A673 (cell line): ENCODE results near the gene IGLON5. TPM values are rescaled to one million over a fixed set of nuclear protein-coding genes. Genes with fewer than 3 reads are reported as not detected.

Experiments
- BruUV-seq: library from RNA; stranded (reverse); fragments of 400-500 nt; replicated peaks from 2 replicates; lab custom pipeline; 2021; lab: Mats Ljungman, UMichigan
- CTCF ChIA-PET: fragments of 300-600 bp; sonication (Branson Sonifier 250); formaldehyde crosslinking; loops from one replicate; lab custom pipeline; 2022; ENCODE audit warnings: antibody characterized with exemption; lab: Charles Lee
- POLR2A ChIA-PET: fragments of 300-600 bp; sonication (Branson Sonifier 250); formaldehyde crosslinking; loops from one replicate; lab custom pipeline; 2022; ENCODE audit warnings: antibody characterized with exemption; ENCODE audit not compliant: low non-redundant PET; lab: Charles Lee
- DNase-seq: peaks from one replicate; pipeline ENCODE4 v3.0.0-alpha.2; 2015; ENCODE audit warnings: low spot score
- H3K27ac ChIP-seq: fragments of 200-600 bp; sonication (generic); 2 replicates; pipeline ENCODE4 v1.5.1; 2016; ENCODE audit warnings: mixed run types, low read depth, mild to moderate bottlenecking, mixed read lengths, antibody characterized with exemption, low read length; ENCODE audit not compliant: poor library complexity, severe bottlenecking
- H3K27me3 ChIP-seq: fragments of 200-600 bp; sonication (generic); replicated peaks from 2 replicates; pipeline ENCODE4 v1.6.1; 2017; ENCODE audit warnings: mixed run types, low read depth, mild to moderate bottlenecking, mixed read lengths, antibody characterized with exemption, low read length; ENCODE audit not compliant: insufficient read depth, poor library complexity
- H3K36me3 ChIP-seq: fragments of 200-600 bp; sonication (generic); 2 replicates; pipeline ENCODE4 v1.6.1; 2016; ENCODE audit warnings: mixed run types, mild to moderate bottlenecking, mixed read lengths, antibody characterized with exemption, low read length; ENCODE audit not compliant: insufficient read depth, poor library complexity, severe bottlenecking
- H3K4me1 ChIP-seq: fragments of 200-600 bp; sonication (generic); 2 replicates; pipeline ENCODE4 v1.6.1; 2017; ENCODE audit warnings: mixed run types, mild to moderate bottlenecking, mixed read lengths, antibody characterized with exemption, low read length; ENCODE audit not compliant: insufficient read depth, poor library complexity, severe bottlenecking
- H3K4me3 ChIP-seq: fragments of 200-600 bp; sonication (generic); 2 replicates; pipeline ENCODE4 v1.5.1; 2016; ENCODE audit warnings: low read depth, mixed run types, mild to moderate bottlenecking, mixed read lengths, low read length; ENCODE audit not compliant: poor library complexity, severe bottlenecking
- H3K9me3 ChIP-seq: fragments of 200-600 bp; sonication (generic); 2 replicates; pipeline ENCODE4 v1.6.1; 2016; ENCODE audit warnings: mixed run types, low read depth, mild to moderate bottlenecking, mixed read lengths, antibody characterized with exemption, low read length; ENCODE audit not compliant: poor library complexity, severe bottlenecking
- CTCF ChIP-seq: fragments of 300-800, 200-600 bp; sonication (generic); conservative IDR thresholded peaks from 2 replicates; pipeline ENCODE4 v1.5.1; 2017; ENCODE audit warnings: low read depth, mild to moderate bottlenecking, antibody characterized with exemption, low read length, moderate library complexity, mixed read lengths
- EZH2 ChIP-seq: fragments of 200-600 bp; sonication (generic); IDR thresholded peaks from 2 replicates; pipeline ENCODE4 v1.6.1; 2017; ENCODE audit warnings: borderline replicate concordance, low read depth, mild to moderate bottlenecking, mixed read lengths, antibody characterized with exemption, low read length; ENCODE audit not compliant: poor library complexity, severe bottlenecking
- intact Hi-C: fragments of 100-400 bp; cut with micrococcal nuclease; formaldehyde crosslinking; loops from one replicate; pipeline ENCODE4 v1.10.0; 2022; ENCODE audit not compliant: unreplicated experiment
- total RNA-seq: library from RNA; stranded (reverse); gene quantifications from 2 replicates; pipeline ENCODE4 v1.2.3, GENCODE V29; 2021

The IGLON5 gene
- total RNA-seq, 1 experiment from 2014 or later, result 0.39 TPM

- Histone ChIP-seq H3K27ac (no peak overlapping the region), H3K4me1 (no peaks in the 10 kb centered on the region), H3K27me3 (no peaks in the 10 kb centered on the region), H3K9me3 (no peaks in the 10 kb centered on the region), H3K4me3 (no peak overlapping the region), H3K36me3 (no peaks in the 10 kb centered on the region)
- ChIA-PET POLR2A (no interaction called here), CTCF (no interaction called here)
- TF ChIP-seq EZH2 (no peak), CTCF (no peak)
- intact Hi-C loops, result no loop called here
- DNase-seq, result no peak
- no TSS peak for BruUV-seq
Observed at GRCh38 chr19:51317376-51317775, 5.9 kb downstream of the IGLON5 start.

GRCh38 chr19:51317968-51318367 lies 6.5 kb downstream of the IGLON5 start:
- TF ChIP-seq EZH2 (no peak), CTCF (no peak)
- Histone ChIP-seq H3K27ac (no peak overlapping the region), H3K27me3 (no peaks in the 10 kb centered on the region), H3K4me3 (no peak overlapping the region), H3K4me1 (no peaks in the 10 kb centered on the region), H3K36me3 (no peaks in the 10 kb centered on the region), H3K9me3 (no peaks in the 10 kb centered on the region)
- ChIA-PET CTCF (no interaction called here), POLR2A (no interaction called here)
- no TSS peak for BruUV-seq
- intact Hi-C loops, result no loop called here
- no peak for DNase-seq

GRCh38 chr19:51318687-51319648 lies 7.5 kb downstream of the IGLON5 start:
- H3K27ac ChIP-seq, result no peak overlapping the region
- no peaks in the 10 kb centered on the region for H3K36me3 ChIP-seq
- no peak for TF ChIP-seq CTCF
- TF ChIP-seq EZH2, result no peak
- no peak overlapping the region for H3K4me3 ChIP-seq
- BruUV-seq, result no TSS peak
- intact Hi-C loops, result no loop called here
- ChIA-PET CTCF (no interaction called here), POLR2A (no interaction called here)
- H3K9me3 ChIP-seq, result no peaks in the 10 kb centered on the region
- H3K27me3 ChIP-seq, result no peaks in the 10 kb centered on the region
- no peak for DNase-seq
- H3K4me1 ChIP-seq, result no peaks in the 10 kb centered on the region
